SK-N-SH (cell line): ENCODE results near the gene CTDSPL2.

Experiments used
- CHD2 ChIP-seq: fragments of 150-350 bp; IDR thresholded peaks from 2 replicates; pipeline ENCODE4 v1.6.1; 2018; ENCODE audit warnings: low read length; ENCODE audit not compliant: partially characterized antibody
- JUND ChIP-seq: IDR thresholded peaks from 2 replicates; pipeline ENCODE4 v1.4.0; 2012
- RAD21 ChIP-seq: IDR thresholded peaks from 2 replicates; pipeline ENCODE4 v1.6.1; 2012; ENCODE audit warnings: mild to moderate bottlenecking, low read length
- RCOR1 ChIP-seq: fragments of 150-350 bp; IDR thresholded peaks from 2 replicates; pipeline ENCODE4 v1.6.1; 2017; ENCODE audit warnings: antibody characterized with exemption, low read length
- TCF12 ChIP-seq: IDR thresholded peaks from 2 replicates; pipeline ENCODE4 v1.4.0; 2012
- TF ChIP-seq, protein P1 (sequence below): fragments of 200-600 bp; sonication (generic); IDR thresholded peaks from 2 replicates; pipeline ENCODE4 v1.6.1; 2017; ENCODE audit warnings: antibody characterized with exemption, mild to moderate bottlenecking, moderate library complexity

DNA sequence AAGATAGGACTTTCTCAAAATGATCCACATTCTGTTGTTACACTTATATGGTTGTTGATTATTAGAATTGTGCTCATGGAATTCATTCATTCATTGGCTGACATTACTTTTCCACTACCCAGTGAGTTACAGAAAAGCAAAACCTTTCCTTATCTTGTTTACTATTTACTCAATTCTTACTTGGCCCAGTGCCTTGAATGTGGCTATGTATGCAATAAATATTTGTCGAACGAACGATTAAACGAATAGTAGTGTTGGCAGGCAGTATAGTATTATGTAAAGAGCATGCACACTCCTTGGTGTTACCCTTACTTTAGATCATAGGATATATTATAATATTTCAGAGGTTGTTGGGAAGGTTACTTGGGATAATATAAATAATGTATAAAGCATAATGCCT lies 31.0 kb downstream of the CTDSPL2 start:
- TF ChIP-seq JUND (no peak), TCF12 (no peak), RCOR1 (no peak), CHD2 (no peak), RAD21 (no peak)
- TF ChIP-seq, protein P1, sequence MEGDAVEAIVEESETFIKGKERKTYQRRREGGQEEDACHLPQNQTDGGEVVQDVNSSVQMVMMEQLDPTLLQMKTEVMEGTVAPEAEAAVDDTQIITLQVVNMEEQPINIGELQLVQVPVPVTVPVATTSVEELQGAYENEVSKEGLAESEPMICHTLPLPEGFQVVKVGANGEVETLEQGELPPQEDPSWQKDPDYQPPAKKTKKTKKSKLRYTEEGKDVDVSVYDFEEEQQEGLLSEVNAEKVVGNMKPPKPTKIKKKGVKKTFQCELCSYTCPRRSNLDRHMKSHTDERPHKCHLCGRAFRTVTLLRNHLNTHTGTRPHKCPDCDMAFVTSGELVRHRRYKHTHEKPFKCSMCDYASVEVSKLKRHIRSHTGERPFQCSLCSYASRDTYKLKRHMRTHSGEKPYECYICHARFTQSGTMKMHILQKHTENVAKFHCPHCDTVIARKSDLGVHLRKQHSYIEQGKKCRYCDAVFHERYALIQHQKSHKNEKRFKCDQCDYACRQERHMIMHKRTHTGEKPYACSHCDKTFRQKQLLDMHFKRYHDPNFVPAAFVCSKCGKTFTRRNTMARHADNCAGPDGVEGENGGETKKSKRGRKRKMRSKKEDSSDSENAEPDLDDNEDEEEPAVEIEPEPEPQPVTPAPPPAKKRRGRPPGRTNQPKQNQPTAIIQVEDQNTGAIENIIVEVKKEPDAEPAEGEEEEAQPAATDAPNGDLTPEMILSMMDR: no peak
